Mesenteric fat pad (tissue), 1 donor: ENCODE results near the gene PTHLH. TPM values are rescaled to one million over a fixed set of nuclear protein-coding genes. Genes with fewer than 3 reads are reported as not detected.

Source experiments
- DNase-seq: peaks from one replicate; pipeline ENCODE4 v3.0.0-alpha.2; 2020; ENCODE audit warnings: low spot score
- total RNA-seq: library from RNA; stranded (reverse); fragmentation: NEBNext Ultra II Directional; extraction: Animal tissue kit (Norgen Biotek cat#: 25700); gene quantifications from one replicate; pipeline ENCODE4 v1.2.1, GENCODE V29; 2021
- donor health status: DM: yes; HTN: yes; CAD: no.

The PTHLH gene
- total RNA-seq, 1 donor from 2014 or later = not detected

DNA sequence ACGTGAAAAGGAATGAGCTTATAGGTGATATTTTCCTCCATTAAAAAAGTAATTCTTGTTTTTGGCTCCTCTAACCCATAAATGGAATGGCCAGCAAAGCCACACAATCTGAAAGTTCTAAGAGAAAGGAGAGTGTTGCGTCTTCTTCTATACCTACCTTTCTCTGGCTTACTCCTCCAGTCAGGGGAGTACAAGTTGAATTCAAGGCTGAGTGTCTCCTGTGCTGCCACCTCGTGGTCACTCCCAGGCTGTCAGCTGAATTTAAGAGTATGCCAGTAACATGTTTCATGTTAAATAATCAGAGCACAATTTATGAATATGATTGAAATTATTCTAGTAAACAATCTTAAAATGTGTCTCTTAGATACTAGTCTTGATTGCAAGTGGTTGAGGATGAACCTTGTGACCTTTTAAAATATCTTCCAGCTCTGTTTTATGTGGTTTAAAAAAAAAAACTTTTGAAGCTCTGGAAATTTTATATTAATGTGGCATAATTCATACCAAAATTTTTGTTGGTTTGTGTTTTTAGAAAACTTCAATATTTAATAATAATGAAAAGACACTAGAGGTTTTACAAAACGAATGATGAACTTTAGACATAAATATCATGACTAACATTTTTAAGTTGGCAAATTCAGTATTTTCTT lies 31.7 kb downstream of the PTHLH start:
- DNase-seq = no peak

DNA sequence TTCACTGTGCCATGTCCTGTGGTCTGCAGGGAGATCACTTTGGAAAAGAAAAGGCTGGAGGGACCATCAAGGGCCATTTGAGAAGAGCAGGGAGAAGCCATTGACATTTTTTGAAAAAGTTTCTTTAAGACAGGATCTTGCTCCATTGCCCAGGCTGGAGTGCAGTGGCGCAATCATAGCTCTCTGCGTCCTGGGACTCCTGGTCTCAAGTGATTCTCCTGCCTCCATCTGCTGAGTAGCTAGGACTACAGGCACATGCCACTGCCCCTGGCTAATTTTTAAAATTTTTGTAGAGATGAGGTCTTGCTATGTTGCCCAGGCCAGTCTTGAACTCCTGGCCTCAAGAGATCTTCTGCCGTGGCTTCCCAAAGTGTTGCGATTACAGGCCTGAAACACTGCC lies 32.3 kb downstream of the PTHLH start:
- DNase-seq = no peak

DNA sequence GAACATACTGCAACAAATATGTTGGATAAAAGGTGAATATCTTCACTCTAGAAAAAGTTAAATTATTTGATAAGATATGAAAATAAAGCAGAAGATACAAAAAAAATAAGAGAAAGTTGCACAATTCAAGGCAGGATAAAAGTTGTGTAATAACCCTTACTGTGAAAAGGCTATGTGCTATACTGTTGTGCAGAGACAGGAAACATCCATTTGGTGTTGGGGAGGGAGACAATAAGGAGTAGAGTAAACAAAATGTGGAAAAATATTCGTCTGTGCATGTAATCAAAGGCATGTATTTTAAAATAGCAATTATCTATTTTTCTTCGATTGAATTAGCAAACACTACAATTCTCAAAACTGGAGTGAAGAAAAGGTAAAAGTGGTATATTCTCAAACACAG lies 34.8 kb downstream of the PTHLH start:
- no peak for DNase-seq

DNA sequence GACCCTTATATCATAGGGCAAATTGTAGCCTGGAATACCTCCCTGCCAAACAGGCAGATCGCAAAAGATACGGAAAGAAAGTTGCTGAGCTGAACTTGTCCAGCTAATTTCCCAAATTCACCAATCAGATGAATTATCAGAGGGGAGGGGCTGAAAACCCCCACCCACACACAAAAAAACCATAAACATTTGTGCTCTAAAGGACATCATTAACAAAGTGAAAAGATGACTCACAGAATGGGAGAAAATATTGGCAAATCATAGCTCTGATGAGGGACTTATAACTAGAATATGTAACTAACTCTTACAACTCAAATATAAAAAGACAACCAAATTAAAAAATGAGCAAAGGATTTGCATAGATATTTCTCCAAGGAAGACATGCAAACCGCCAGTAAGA lies 36.3 kb downstream of the PTHLH start:
- no peak for DNase-seq

DNA sequence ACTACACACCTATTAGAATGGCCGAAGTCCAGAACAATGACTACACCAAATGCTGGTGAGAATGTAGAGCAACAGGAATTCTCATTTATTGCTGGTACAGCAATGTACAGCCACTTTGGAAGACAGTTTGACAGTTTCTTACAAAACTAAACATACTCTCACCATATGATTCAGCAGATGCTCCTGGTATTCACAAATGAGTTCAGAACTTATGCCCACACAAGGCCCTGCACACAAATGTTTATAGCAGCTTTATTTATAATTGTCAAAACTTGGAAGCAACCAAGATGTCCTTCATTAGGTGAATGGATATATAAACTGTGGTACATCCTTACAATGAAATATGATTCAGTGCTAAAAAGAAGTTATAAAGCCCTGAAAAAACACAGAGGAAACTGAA lies 38.3 kb downstream of the PTHLH start:
- no peak for DNase-seq

DNA sequence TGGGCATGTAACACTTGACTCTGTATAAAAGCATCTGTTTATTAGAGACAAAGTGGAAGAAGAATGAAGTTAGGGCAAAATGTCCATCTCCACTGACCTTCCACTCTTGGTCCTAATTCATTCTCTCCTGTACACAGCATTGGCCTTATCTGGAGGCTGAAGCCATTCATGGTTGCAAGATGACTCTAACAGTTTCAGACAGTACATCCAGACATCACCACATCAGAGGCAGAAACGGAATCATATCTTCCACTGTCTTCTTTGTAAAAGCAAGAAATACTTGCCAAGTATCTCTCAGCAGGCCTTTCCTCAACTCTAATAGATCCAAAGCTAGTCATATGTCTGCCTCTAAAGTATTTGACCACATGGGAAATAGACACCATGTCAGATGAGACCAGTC lies 41.1 kb downstream of the PTHLH start:
- no peak for DNase-seq

DNA sequence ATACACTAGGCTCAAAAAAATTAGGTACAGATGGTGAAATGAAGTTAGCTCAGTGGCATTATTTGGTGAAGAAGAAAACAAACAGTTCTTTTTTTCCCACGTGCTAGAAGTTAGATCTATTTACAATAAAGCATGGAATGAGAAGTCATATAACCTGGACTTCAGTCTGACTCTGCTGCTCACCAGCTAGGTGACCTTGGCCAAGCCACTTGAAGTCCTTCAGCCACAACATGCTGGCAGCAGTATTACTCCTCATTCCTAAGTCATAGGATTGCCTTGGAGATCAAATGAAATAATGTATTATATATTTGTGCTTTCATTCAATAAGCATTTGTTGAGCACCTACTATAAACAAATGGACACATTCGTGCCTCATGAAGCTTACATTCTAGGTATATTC lies 45.2 kb downstream of the PTHLH start:
- no peak for DNase-seq

DNA sequence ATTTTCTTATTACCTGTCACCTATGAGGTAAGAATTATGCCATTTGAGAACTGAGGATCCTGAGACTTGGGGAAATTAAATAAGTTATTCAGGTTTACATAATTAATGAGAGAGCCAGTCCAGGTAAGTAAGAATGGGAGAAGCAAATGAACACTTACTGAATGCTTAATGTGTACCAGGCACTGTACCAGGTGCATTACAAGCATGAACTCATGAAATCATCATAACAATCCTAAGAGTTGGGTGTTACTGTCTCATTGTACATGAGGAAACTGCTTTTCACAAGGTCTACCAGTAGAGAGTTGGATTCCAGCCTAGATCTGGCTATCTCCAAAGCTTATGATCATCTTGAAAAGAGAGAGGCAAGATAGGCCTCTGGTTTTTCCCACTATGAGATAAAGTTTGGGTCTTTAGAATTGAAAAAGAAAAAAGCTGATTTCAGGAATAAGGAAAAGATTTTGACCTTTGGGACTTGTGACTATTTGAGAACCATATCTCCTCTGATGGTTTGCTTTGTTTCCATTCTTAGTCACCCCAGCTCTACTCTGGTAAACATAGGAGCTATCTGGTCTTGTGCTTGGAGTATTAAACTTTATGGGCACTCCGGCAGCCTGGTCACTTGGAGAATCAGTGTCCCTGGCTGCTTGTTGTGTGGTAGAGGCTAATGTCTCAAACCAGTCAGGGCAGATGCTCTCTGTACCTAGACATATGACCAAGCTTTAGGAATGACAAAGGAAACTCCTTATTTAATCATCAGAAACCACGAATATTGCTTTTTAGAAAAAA lies 48.0 kb downstream of the PTHLH start:
- no peak for DNase-seq

DNA sequence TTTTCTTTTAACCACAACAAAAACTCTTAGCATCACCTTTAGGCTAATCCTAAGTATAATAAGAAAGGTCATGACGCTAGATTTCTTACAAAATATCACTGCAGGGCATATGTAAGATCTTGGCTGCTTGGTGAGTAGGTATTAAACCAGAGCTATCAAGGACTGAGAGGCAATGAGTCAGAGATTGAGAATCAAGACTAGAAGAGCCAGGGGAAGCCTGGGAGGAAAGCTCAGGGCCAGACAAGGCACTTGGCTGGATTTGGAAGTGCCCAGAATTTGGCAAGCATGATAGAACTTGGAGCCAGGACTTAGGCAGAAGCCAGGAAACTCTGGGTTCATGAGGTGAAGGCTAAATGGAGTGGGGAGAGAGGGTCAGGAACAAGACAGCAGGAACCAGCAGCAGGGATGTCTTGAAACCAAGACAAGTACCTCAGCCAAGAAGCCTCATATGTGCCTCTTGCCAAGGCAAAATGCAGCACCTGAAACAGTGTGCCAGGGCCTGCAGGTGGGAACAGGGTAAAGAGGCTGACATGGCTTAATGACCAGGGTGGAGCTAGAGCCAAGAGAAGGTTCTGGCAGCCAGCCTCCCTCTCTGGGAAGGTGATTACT lies 49.9 kb downstream of the PTHLH start:
- DNase-seq = no peak

DNA sequence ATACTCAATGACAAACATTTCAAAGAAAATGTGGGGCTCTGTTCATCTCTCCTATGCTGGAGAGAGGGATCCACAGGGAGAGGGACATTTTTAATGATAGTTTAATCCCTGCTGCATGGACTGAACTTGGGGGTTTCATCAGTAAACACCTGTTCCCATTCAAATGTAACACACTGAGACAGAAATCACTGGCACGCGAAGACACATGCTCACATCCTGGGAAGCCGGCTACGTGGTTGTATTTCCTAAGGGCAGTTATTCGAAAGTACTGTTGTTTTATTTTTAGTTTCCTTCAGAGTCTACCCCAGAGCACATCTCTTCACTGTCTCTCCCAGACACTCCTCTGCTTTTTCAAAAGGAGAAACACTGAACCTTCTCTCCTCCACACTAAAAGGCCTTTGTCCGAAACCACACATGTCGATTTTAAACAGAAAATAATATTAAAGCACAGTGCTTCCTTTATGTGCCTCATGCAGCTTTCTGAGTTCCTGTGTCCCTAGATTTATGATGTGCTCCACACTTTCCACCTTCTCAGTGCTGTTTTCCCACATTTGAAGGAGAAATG lies 52.8 kb downstream of the PTHLH start:
- no peak for DNase-seq

DNA sequence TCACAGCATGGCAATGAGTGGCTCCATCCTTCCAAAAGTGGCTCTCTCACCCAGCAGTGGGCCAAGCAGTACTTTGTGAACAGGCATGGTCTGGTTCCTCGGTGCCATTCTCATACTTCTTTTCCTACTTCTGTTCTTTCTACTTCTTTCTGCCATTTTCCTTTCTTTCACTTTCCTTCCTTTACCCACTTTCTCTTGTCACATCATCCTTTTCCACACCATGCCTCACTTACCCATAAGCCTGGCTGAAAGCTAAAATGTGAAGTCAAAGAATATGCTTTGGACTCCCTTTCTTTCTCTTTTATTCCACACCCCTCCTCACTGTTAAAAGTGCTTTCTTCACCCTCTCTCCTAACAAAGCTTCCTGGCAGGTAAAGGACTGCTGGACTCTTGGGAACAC lies 57.0 kb downstream of the PTHLH start:
- no peak for DNase-seq

DNA sequence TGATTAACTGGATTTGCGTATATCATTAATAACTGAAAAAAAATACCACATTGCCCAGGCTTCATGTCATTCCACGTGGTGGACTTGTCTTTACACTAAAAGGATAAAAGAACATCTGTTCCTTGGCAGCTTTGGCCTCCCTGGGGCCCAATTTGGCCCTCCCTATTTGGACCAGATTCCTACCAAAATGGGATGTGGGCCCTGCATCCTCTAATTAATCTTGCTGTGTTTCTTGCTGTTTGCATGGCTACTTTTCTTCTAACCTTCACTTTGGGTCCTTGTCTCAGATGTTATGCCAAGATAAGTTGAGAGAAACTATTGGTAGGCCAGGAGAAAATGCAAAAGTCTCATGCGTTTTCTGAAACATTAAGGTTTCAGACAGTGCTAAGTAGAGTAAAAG lies 57.5 kb downstream of the PTHLH start:
- no peak for DNase-seq

DNA sequence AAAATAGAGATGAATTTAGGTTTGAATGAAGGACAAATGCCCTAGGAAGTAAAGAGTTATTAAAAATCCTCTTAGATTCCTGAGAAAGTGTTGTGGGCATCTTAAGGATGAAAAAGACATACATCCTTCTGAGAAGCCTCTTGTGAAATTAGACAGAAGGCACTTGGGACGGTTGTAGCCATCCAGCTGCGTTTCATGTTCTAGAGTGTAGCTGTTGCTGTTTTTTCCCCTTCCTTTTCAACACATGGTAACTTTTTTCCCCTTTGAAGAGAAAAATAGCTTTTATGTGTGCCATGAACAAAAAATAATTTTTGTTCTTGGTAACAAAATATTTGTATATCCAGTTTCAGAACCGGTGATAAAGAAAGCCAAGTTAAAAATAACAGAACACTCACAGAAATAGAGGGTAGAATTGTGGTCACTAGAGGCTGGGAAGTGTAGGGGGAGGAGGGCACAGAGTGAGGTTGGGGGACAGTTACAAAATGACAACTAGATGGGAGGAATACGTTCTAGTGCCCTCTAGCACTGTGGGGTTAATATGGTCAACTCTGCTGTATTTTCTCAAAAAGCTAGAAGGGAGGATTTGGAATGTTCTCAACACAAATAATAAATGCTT lies 58.4 kb downstream of the PTHLH start:
- no peak for DNase-seq

DNA sequence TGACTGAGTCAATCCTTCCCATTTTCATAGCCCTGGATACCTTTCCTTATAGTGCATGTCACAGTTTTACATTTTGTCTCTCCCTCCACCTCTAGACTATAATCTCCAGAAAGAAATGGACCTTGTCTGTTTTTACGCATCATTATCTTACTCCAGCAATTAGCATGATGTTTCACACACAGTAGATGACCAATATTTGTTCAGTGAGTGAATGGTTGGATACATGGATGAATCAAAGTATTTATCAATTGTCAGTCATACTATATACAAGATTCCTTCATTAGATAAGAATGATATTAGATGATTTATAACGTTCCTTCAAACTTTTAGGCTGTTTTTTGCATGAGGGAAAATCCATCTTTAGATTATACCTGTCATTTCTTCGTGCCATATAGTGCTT lies 61.1 kb downstream of the PTHLH start:
- no peak for DNase-seq

Other genes starting within 250 kb of the PTHLH start
- 22.7 TPM for gene KLHL42, start 192.5 kb downstream of the PTHLH start, total RNA-seq
- not detected for gene MANSC4, start 192.5 kb downstream of the PTHLH start, total RNA-seq
- 36.3 TPM for gene CCDC91, start 217.7 kb upstream of the PTHLH start, total RNA-seq